Measurements from ENCODE around the gene ZFR.

DNA sequence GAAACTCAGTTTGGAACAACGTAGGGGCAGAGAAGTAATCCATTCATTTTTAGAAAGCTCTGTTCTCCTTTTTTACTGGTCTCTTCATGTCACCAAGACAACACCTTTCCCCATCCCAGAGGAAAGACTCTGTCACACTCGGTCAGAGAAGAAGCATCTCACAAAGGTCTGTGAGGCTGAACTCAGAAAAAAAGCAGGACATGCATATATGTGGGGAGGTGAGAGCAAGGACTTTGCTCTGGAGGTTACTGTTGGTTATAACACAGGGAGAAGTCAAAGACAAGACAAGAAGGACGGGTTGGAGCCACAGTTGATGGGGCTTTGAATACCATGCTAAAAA, 112.6 kb downstream of the ZFR start:
- TF ChIP-seq, protein P1, sequence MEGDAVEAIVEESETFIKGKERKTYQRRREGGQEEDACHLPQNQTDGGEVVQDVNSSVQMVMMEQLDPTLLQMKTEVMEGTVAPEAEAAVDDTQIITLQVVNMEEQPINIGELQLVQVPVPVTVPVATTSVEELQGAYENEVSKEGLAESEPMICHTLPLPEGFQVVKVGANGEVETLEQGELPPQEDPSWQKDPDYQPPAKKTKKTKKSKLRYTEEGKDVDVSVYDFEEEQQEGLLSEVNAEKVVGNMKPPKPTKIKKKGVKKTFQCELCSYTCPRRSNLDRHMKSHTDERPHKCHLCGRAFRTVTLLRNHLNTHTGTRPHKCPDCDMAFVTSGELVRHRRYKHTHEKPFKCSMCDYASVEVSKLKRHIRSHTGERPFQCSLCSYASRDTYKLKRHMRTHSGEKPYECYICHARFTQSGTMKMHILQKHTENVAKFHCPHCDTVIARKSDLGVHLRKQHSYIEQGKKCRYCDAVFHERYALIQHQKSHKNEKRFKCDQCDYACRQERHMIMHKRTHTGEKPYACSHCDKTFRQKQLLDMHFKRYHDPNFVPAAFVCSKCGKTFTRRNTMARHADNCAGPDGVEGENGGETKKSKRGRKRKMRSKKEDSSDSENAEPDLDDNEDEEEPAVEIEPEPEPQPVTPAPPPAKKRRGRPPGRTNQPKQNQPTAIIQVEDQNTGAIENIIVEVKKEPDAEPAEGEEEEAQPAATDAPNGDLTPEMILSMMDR (IDR thresholded peaks at IDR 0.05): no peak
- no peak for TF ChIP-seq POLR2A (IDR thresholded peaks at IDR 0.05)

Measured in ovary (tissue), 3 donors.